22Rv1 (cell line): ENCODE data around the gene ZBTB20.

Experiments
- H3K27ac ChIP-seq: fragments of 450-650 bp; 2 replicates; pipeline ENCODE4 v1.5.1; 2017
- ZFX ChIP-seq: fragments of 450-650 bp; IDR thresholded peaks from 2 replicates; pipeline ENCODE4 v1.6.1; 2017; ENCODE audit warnings: antibody characterized with exemption, borderline replicate concordance
- TF ChIP-seq, protein P1 (sequence below): fragments of 450-650 bp; IDR thresholded peaks from 2 replicates; pipeline ENCODE4 v1.5.1; 2017; ENCODE audit warnings: mild to moderate bottlenecking

The ZBTB20 gene

GRCh38 chr3:114454551-114455251 lies 692.4 kb downstream of the ZBTB20 start:
- TF ChIP-seq, protein P1, sequence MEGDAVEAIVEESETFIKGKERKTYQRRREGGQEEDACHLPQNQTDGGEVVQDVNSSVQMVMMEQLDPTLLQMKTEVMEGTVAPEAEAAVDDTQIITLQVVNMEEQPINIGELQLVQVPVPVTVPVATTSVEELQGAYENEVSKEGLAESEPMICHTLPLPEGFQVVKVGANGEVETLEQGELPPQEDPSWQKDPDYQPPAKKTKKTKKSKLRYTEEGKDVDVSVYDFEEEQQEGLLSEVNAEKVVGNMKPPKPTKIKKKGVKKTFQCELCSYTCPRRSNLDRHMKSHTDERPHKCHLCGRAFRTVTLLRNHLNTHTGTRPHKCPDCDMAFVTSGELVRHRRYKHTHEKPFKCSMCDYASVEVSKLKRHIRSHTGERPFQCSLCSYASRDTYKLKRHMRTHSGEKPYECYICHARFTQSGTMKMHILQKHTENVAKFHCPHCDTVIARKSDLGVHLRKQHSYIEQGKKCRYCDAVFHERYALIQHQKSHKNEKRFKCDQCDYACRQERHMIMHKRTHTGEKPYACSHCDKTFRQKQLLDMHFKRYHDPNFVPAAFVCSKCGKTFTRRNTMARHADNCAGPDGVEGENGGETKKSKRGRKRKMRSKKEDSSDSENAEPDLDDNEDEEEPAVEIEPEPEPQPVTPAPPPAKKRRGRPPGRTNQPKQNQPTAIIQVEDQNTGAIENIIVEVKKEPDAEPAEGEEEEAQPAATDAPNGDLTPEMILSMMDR: no peak
- no peak for TF ChIP-seq ZFX
- no peak overlapping the region for H3K27ac ChIP-seq

GRCh38 chr3:114453361-114453780 lies 693.7 kb downstream of the ZBTB20 start:
- H3K27ac ChIP-seq: no peak overlapping the region
- TF ChIP-seq, protein P1: no peak
- no peak for TF ChIP-seq ZFX

GRCh38 chr3:114452937-114453336 lies 694.2 kb downstream of the ZBTB20 start:
- H3K27ac ChIP-seq: no peak overlapping the region
- no peak for TF ChIP-seq ZFX
- TF ChIP-seq, protein P1: no peak

- peak overlapping the region; percentile 25; the same call in 1 of the 2 replicates for H3K27ac ChIP-seq
- TF ChIP-seq ZFX: no peak
- TF ChIP-seq, protein P1: no peak
Observed at GRCh38 chr3:114452256-114452655, 694.8 kb downstream of the ZBTB20 start.

DNA sequence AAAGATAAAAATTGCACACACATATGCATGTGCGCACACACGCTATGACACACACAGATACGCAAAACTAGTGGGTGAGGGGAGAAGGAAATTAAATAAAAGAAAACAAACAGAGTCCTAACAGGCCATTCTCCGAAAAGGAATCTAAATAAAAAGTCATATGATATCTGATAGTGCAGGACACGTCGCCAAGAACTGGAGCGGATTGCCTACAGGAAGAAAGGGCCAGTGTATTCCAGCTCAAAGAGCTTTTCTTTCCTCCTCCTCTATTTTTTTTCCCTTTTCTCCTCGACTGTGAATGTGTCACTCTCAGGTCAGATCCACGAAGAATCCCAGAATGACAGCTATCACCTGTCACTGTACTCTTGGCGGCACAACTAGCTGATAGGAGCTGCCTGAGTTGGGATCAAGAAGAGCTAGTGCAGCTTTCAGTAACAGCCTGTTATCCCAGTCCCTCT lies 695.5 kb downstream of the ZBTB20 start:
- peak overlapping the region; percentile 25; the same call in 1 of the 2 replicates for H3K27ac ChIP-seq
- TF ChIP-seq, protein P1: no peak
- no peak for TF ChIP-seq ZFX

GRCh38 chr3:114451051-114451451 lies 696.0 kb downstream of the ZBTB20 start:
- no peak for TF ChIP-seq ZFX
- TF ChIP-seq, protein P1: no peak

GRCh38 chr3:114450008-114450596 lies 697.0 kb downstream of the ZBTB20 start:
- H3K27ac ChIP-seq: no peak overlapping the region
- TF ChIP-seq, protein P1: no peak
- no peak for TF ChIP-seq ZFX

More at GRCh38 chr3:114451051-114451451, 696.0 kb downstream of the ZBTB20 start:
- 0 out of 2 replicates have a peak overlapping the region, but pooled peaks have one; percentile 25 for H3K27ac ChIP-seq
